ENCODE data around the gene IL22RA2. TPM values are rescaled to one million over a fixed set of nuclear protein-coding genes. Genes with fewer than 3 reads are reported as not detected.

Gene IL22RA2
- total RNA-seq, 1 experiment from 2014 or later = not detected

GRCh38 chr6:137163732-137164318, 9.6 kb downstream of the IL22RA2 start (continued):
- TF ChIP-seq, protein P1, sequence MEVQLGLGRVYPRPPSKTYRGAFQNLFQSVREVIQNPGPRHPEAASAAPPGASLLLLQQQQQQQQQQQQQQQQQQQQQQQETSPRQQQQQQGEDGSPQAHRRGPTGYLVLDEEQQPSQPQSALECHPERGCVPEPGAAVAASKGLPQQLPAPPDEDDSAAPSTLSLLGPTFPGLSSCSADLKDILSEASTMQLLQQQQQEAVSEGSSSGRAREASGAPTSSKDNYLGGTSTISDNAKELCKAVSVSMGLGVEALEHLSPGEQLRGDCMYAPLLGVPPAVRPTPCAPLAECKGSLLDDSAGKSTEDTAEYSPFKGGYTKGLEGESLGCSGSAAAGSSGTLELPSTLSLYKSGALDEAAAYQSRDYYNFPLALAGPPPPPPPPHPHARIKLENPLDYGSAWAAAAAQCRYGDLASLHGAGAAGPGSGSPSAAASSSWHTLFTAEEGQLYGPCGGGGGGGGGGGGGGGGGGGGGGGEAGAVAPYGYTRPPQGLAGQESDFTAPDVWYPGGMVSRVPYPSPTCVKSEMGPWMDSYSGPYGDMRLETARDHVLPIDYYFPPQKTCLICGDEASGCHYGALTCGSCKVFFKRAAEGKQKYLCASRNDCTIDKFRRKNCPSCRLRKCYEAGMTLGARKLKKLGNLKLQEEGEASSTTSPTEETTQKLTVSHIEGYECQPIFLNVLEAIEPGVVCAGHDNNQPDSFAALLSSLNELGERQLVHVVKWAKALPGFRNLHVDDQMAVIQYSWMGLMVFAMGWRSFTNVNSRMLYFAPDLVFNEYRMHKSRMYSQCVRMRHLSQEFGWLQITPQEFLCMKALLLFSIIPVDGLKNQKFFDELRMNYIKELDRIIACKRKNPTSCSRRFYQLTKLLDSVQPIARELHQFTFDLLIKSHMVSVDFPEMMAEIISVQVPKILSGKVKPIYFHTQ (CRISPR knock-in tag; IDR thresholded peaks at IDR 0.05) = no peak
- TF ChIP-seq ZNF281 (CRISPR knock-in tag; IDR thresholded peaks at IDR 0.05) (no peak), GRHL2 (CRISPR knock-in tag; IDR thresholded peaks at IDR 0.05; ENCODE audit: insufficient replicate concordance, severe bottlenecking) (no peak), ATF1 (CRISPR knock-in tag; IDR thresholded peaks at IDR 0.05) (no peak), ZNF396 (CRISPR knock-in tag; IDR thresholded peaks at IDR 0.05; ENCODE audit: borderline replicate concordance) (no peak), ZNF138 (CRISPR knock-in tag; conservative IDR thresholded peaks at IDR 0.05) (no peak), PRRX2 (CRISPR knock-in tag; IDR thresholded peaks at IDR 0.05) (no peak), ERG (CRISPR knock-in tag; IDR thresholded peaks at IDR 0.05) (no peak)
- TF ChIP-seq, protein P2, sequence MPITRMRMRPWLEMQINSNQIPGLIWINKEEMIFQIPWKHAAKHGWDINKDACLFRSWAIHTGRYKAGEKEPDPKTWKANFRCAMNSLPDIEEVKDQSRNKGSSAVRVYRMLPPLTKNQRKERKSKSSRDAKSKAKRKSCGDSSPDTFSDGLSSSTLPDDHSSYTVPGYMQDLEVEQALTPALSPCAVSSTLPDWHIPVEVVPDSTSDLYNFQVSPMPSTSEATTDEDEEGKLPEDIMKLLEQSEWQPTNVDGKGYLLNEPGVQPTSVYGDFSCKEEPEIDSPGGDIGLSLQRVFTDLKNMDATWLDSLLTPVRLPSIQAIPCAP (CRISPR knock-in tag; IDR thresholded peaks at IDR 0.05) = no peak

- Mint-ChIP-seq H3K27me3 (ENCODE audit: low read depth) (peaks cover 15% of the 10 kb centered on the region), H3K27ac (no peak overlapping the region), H3K4me3 (no peak overlapping the region), H3K36me3 (peaks cover 68% of the 10 kb centered on the region), H3K4me1 (no peaks in the 10 kb centered on the region), H3K9me3 (peaks cover 94% of the 10 kb centered on the region)
- ATAC-seq (no peak), DNase-seq (ENCODE audit: low spot score) (no peak)
- ChIA-PET CTCF (no interaction called here), POLR2A (no interaction called here)
- no peak for TF ChIP-seq GABPB1 (CRISPR knock-in tag; IDR thresholded peaks at IDR 0.05)
- TF ChIP-seq, protein P3, sequence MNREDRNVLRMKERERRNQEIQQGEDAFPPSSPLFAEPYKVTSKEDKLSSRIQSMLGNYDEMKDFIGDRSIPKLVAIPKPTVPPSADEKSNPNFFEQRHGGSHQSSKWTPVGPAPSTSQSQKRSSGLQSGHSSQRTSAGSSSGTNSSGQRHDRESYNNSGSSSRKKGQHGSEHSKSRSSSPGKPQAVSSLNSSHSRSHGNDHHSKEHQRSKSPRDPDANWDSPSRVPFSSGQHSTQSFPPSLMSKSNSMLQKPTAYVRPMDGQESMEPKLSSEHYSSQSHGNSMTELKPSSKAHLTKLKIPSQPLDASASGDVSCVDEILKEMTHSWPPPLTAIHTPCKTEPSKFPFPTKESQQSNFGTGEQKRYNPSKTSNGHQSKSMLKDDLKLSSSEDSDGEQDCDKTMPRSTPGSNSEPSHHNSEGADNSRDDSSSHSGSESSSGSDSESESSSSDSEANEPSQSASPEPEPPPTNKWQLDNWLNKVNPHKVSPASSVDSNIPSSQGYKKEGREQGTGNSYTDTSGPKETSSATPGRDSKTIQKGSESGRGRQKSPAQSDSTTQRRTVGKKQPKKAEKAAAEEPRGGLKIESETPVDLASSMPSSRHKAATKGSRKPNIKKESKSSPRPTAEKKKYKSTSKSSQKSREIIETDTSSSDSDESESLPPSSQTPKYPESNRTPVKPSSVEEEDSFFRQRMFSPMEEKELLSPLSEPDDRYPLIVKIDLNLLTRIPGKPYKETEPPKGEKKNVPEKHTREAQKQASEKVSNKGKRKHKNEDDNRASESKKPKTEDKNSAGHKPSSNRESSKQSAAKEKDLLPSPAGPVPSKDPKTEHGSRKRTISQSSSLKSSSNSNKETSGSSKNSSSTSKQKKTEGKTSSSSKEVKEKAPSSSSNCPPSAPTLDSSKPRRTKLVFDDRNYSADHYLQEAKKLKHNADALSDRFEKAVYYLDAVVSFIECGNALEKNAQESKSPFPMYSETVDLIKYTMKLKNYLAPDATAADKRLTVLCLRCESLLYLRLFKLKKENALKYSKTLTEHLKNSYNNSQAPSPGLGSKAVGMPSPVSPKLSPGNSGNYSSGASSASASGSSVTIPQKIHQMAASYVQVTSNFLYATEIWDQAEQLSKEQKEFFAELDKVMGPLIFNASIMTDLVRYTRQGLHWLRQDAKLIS (CRISPR knock-in tag; IDR thresholded peaks at IDR 0.05; ENCODE audit: borderline replicate concordance) = no peak
- no peak for TF ChIP-seq ZNF263 (CRISPR knock-in tag; IDR thresholded peaks at IDR 0.05; ENCODE audit: low read depth)
- no peak for TF ChIP-seq FOXJ3 (CRISPR knock-in tag; IDR thresholded peaks at IDR 0.05; ENCODE audit: borderline replicate concordance)
- no peak for TF ChIP-seq OVOL2 (CRISPR knock-in tag; IDR thresholded peaks at IDR 0.05; ENCODE audit: borderline replicate concordance)
- no peak for TF ChIP-seq ZNF317 (CRISPR knock-in tag; IDR thresholded peaks at IDR 0.05; ENCODE audit: borderline replicate concordance, low read depth)
Measured at GRCh38 chr6:137162692-137163306, 10.6 kb downstream of the IL22RA2 start.

Measured in WTC11 (cell line).